ENCODE data around the gene C2orf92. TPM values are rescaled to one million over a fixed set of nuclear protein-coding genes. Genes with fewer than 3 reads are reported as not detected.
"Not testable (repeated sequence)": the region's sequence is repeated elsewhere in the genome, so short reads cannot be mapped to it uniquely, and the experiment has no call there.

The C2orf92 gene
- 1 to 10 TPM; 7.3 to 8.4 TPM for total RNA-seq

DNA sequence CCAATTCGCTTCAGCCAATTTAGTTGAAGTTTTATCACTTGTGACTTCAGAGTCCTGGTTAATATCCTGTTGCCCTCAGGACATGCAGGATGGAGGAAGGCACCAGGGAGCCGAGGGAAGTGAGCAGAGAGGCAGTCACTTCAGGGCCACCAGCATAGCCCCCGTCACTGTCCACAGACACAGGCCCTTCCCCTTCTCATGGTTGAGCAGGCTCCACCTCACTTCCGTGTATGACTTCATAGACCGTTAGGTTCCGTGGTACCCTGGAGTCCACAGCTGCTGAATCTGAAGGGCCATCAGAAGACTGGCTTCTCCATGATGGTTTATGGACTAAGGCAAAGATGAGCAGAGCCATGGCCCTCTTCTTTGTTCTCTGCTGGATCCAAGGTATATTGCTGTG, at the start of gene C2orf92:
TSS of gene C2orf92 (plus strand) at position 266 of the 400 bp plus-strand sequence. CDS start at position 342, 76 bp downstream.
- no peaks in the 10 kb centered on the region for H3K27me3 Mint-ChIP-seq

GRCh38 chr2:97620492-97620891, 49.0 kb upstream of the C2orf92 start:
- H3K27ac Mint-ChIP-seq; ATAC-seq; H3K4me1 Mint-ChIP-seq; H3K27me3 Mint-ChIP-seq; H3K4me3 Mint-ChIP-seq; H3K9me3 Mint-ChIP-seq (ENCODE audit: low read depth); H3K36me3 Mint-ChIP-seq; CTCF ChIA-PET; DNase-seq: not testable (repeated sequence)

More for the DNA sequence above, at the start of gene C2orf92:
- DNase-seq (no peak), ATAC-seq (no peak)
- Mint-ChIP-seq H3K27ac (no peak within 1 kb of the TSS), H3K4me3 (no peak within 1 kb of the TSS), H3K9me3 (ENCODE audit: low read depth) (no peaks in the 10 kb centered on the region), H3K4me1 (peaks cover 29% of the 10 kb centered on the region), H3K36me3 (no peaks in the 10 kb centered on the region)
- CTCF ChIA-PET, result interaction anchor here (1.1 to 1.5 kb wide), 3 partner anchors 11 to 79 kb away, joined by 3 to 7 read pairs (median 6); no protein-coding TSS in a partner anchor

GRCh38 chr2:97622976-97623375, 46.5 kb upstream of the C2orf92 start:
- H3K4me1 Mint-ChIP-seq; CTCF ChIA-PET; H3K4me3 Mint-ChIP-seq; ATAC-seq; H3K9me3 Mint-ChIP-seq (ENCODE audit: low read depth); H3K36me3 Mint-ChIP-seq; DNase-seq; H3K27me3 Mint-ChIP-seq; H3K27ac Mint-ChIP-seq: not testable (repeated sequence)

DNA sequence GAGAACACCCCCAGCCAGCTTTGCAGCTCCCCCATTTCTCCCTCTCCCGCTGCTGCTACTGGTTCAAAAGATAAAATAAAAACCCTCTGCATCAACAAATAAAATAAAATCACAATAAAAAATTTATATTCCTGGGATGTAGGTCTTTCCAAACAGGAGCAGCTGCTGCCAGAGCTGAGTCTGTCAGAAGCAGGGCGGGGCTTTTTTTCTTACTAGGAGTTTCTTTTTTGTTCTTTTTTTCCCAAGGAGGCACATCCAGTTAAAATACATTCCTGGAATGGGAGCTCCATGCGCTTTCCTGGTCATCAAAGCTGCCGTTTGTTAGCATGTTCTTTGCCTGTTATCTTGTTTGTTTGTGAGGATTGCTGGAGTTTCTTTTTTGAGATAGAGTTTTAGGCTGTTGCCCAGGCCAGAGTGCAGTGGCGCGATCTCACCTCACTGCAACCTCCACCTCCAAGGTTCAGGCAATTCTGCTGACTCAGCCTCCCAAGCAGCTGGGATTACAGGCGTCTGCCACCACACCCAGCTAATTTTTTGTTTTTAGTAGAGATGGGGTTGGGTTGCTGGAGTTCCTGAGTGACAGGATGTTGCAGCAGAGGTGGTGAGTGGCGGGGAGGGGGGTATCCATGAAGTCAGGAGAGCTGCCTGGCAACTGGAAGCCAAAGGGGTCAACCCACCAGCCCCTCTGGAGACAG, 44.0 kb upstream of the C2orf92 start:
- H3K9me3 Mint-ChIP-seq (ENCODE audit: low read depth); CTCF ChIA-PET: not testable (repeated sequence)

GRCh38 chr2:97626049-97626430, 43.5 kb upstream of the C2orf92 start:
- DNase-seq; CTCF ChIA-PET; H3K36me3 Mint-ChIP-seq; H3K4me3 Mint-ChIP-seq; ATAC-seq; H3K27ac Mint-ChIP-seq; H3K9me3 Mint-ChIP-seq (ENCODE audit: low read depth); H3K4me1 Mint-ChIP-seq: not testable (repeated sequence)
- H3K27me3 Mint-ChIP-seq, result peaks cover 18% of the 10 kb centered on the region

More for the DNA sequence above, 44.0 kb upstream of the C2orf92 start:
- not testable (repeated sequence) for H3K27ac Mint-ChIP-seq, DNase-seq, ATAC-seq, H3K36me3 Mint-ChIP-seq, H3K4me1 Mint-ChIP-seq, H3K4me3 Mint-ChIP-seq
- peaks cover 14% of the 10 kb centered on the region for H3K27me3 Mint-ChIP-seq

DNA sequence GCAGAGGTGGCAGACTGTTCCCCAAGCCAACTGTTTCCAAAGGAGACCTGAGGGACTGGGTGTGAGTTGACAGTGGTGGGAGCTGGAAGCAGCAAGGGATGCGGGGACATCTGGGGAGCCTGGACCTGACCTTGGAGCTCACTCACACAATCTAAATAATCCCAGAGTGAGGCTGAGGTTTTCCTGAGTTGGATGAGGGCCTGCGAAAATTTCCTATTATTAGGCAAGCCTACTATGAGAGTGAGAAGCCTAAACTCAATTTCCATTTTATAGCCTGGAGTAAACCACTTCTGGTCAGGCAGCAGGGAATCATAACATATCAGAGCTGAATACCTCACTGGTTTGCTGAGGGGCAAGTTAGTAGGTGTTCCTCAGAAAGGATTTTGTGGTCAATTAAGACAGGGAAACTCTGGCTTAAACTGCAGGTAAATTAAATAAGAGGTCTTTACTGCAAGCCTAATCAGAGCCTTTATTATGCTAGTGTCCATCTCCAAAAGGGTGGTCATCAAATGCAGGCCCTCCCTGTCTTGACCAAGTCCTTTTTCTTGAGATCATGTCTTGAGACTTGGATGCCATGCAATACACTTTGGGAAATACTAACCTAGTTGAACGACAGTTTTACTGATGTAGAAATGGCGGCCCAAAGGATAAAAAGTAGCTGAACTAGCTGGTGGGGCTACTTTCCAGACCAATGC, 25.3 kb upstream of the C2orf92 start:
- no peak overlapping the region for H3K27ac Mint-ChIP-seq
- no peaks in the 10 kb centered on the region for H3K9me3 Mint-ChIP-seq (ENCODE audit: low read depth)
- peaks cover 15% of the 10 kb centered on the region for H3K27me3 Mint-ChIP-seq
- peaks cover 27% of the 10 kb centered on the region for H3K4me1 Mint-ChIP-seq
- H3K4me3 Mint-ChIP-seq, result no peak overlapping the region
- CTCF ChIA-PET, result interaction anchor here (1.0 to 9.9 kb wide), 4 partner anchors 18 to 53 kb away, joined by 3 to 102 read pairs (median 4); partner anchors contain the start of gene ACTR1B
- H3K36me3 Mint-ChIP-seq, result peaks cover 19% of the 10 kb centered on the region
- DNase-seq (no peak), ATAC-seq (no peak)

DNA sequence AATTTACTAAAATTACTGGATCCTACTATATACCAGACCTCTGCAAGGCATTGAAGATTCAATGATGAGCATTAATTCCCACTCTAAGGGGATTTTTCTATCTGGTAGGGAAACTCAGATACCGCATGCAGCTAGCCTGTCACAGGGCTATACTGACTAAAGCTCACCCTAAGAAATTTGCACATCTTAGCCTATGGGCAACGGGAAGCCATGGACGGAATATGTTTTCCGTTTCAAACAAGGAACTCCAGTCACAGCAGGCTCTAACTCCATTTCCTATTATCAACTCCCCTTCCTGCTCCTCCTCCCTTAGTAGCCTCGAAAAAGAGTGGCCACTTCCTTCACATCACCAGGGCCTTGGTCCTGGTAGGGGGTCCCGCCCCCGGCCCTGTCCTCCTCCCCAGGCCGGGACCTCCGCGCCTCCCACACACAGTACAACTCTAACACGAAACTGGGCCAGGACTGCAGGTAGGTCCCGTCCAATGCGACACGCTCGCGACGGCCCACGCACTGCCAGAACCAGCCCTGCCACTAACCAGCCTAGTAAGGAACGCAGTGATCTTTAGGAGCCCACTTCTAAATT, 24.3 kb upstream of the C2orf92 start:
- Mint-ChIP-seq H3K36me3 (peaks cover 26% of the 10 kb centered on the region), H3K4me1 (peaks cover 27% of the 10 kb centered on the region), H3K9me3 (ENCODE audit: low read depth) (no peaks in the 10 kb centered on the region), H3K27me3 (peaks cover 7% of the 10 kb centered on the region), H3K27ac (peak overlapping the region; percentile 93), H3K4me3 (peak overlapping the region; percentile 77)
- DNase-seq, result no peak
- ATAC-seq, result peak; percentile 50
- CTCF ChIA-PET, result interaction anchor here (0.7 to 9.9 kb wide), 8 partner anchors 17 to 122 kb away, joined by 3 to 102 read pairs (median 6); partner anchors contain the start of genes ACTR1B, ANKRD36B and ZAP70

DNA sequence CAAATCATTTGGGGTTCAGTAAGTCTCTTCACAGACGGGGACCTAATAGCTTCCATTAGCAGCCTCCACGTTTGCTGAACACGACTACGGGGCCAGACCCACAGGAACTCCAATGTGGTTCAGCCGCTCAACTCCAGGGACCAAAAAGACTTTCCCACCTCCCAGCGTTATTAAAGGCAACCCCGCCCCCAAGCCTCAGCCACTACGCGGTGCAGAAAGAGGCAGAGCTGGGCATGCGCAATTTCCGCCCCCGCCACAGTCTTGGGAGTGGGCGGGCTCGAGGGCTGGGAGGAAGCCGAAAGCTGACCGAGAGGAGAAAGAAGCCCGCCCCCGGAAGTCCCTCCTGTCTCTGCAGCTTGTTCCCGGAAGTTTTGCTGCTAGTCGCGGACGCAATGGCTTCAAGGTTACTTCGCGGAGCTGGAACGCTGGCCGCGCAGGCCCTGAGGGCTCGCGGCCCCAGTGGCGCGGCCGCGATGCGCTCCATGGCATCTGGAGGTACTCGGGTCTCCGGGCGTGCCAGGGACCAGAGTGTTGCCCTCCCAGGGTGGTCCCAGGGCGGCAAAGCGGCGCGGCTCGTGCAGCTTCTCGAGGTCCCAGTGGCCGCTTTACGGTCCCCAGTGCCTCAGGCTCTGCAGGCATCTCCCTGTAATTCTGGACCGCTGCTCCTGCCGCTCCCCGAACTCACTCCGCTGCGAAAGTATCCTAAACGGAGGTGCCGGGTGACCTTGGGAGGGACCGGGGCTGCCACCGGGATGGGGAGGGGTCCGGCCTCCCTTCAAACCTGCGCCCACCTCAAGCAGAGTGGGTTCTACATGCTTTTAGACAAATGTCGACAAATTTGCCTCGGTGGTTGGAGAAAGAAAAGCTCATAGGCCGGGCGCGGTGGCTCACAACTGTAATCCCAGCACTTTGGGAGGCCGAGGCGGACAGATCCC, 23.6 kb upstream of the C2orf92 start, which contains the start of gene COX5B:
TSS of gene COX5B (plus strand) at position 368 of the 935 bp plus-strand sequence. CDS start at position 393, 25 bp downstream.
- peak; percentile 98 for ATAC-seq
- Mint-ChIP-seq H3K4me3 (peak within 1 kb of the TSS; percentile 77), H3K4me1 (peaks cover 27% of the 10 kb centered on the region), H3K9me3 (ENCODE audit: low read depth) (no peaks in the 10 kb centered on the region), H3K27me3 (peaks cover 3% of the 10 kb centered on the region), H3K36me3 (peaks cover 27% of the 10 kb centered on the region), H3K27ac (peak within 1 kb of the TSS; percentile 93)
- CTCF ChIA-PET, result interaction anchor here (0.7 to 9.9 kb wide), 8 partner anchors 17 to 122 kb away, joined by 3 to 102 read pairs (median 6); partner anchors contain the start of genes ACTR1B, ANKRD36B and ZAP70
- peak; percentile 99 for DNase-seq

DNA sequence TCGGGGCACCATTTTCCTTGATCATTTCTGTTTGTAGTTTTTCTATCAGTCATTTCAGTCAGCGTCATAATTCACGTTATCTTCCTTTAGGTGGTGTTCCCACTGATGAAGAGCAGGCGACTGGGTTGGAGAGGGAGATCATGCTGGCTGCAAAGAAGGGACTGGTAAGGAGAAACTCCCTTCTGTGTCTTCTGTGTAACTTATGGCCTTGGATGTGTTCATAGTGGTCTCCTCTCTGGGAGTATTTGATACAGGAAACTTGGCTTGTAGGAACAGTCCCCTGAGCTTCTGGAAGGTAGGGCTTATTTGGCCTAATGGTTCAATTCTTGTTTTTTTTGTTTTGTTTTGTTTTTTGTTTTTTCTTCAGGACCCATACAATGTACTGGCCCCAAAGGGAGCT, 22.5 kb upstream of the C2orf92 start:
- no peaks in the 10 kb centered on the region for H3K9me3 Mint-ChIP-seq (ENCODE audit: low read depth)
- peak overlapping the region; percentile 77 for H3K4me3 Mint-ChIP-seq
- H3K27me3 Mint-ChIP-seq, result peaks cover 3% of the 10 kb centered on the region
- H3K36me3 Mint-ChIP-seq, result peaks cover 27% of the 10 kb centered on the region
- ATAC-seq, result no peak
- CTCF ChIA-PET, result interaction anchor here (2.0 to 9.9 kb wide), 4 partner anchors 16 to 56 kb away, joined by 8 to 102 read pairs (median 18); partner anchors contain the start of gene ACTR1B
- peak overlapping the region; percentile 93 for H3K27ac Mint-ChIP-seq
- H3K4me1 Mint-ChIP-seq, result peaks cover 27% of the 10 kb centered on the region
- no peak for DNase-seq

- Mint-ChIP-seq H3K4me1 (peaks cover 29% of the 10 kb centered on the region), H3K27ac (no peak overlapping the region), H3K9me3 (ENCODE audit: low read depth) (no peaks in the 10 kb centered on the region), H3K36me3 (peaks cover 38% of the 10 kb centered on the region), H3K4me3 (no peak overlapping the region), H3K27me3 (no peaks in the 10 kb centered on the region)
- DNase-seq (no peak), ATAC-seq (no peak)
- CTCF ChIA-PET, result interaction anchor here (1.3 to 9.9 kb wide), 2 partner anchors 11 to 46 kb away, joined by 8 to 102 read pairs; partner anchors contain the start of gene ACTR1B
Observed at GRCh38 chr2:97651114-97651513, 18.4 kb upstream of the C2orf92 start.

- H3K27ac Mint-ChIP-seq, result no peak overlapping the region
- H3K36me3 Mint-ChIP-seq, result peaks cover 34% of the 10 kb centered on the region
- no peak overlapping the region for H3K4me3 Mint-ChIP-seq
- CTCF ChIA-PET, result interaction anchor here (1.0 kb wide), 1 partner anchor 9 kb away, joined by 5 read pairs; no protein-coding TSS in a partner anchor
- peaks cover 11% of the 10 kb centered on the region for H3K4me1 Mint-ChIP-seq
- no peaks in the 10 kb centered on the region for H3K27me3 Mint-ChIP-seq
- DNase-seq (no peak), ATAC-seq (no peak)
- H3K9me3 Mint-ChIP-seq (ENCODE audit: low read depth), result no peaks in the 10 kb centered on the region
Observed at GRCh38 chr2:97653473-97653872, 16.0 kb upstream of the C2orf92 start.

- Mint-ChIP-seq H3K27me3 (no peaks in the 10 kb centered on the region), H3K27ac (no peak overlapping the region), H3K36me3 (peaks cover 34% of the 10 kb centered on the region), H3K4me1 (peaks cover 10% of the 10 kb centered on the region), H3K9me3 (ENCODE audit: low read depth) (no peaks in the 10 kb centered on the region), H3K4me3 (no peak overlapping the region)
- CTCF ChIA-PET, result interaction anchor here (1.0 kb wide), 1 partner anchor 9 kb away, joined by 5 read pairs; no protein-coding TSS in a partner anchor
- DNase-seq, result no peak
- ATAC-seq, result no peak
Observed at GRCh38 chr2:97653874-97654273, 15.6 kb upstream of the C2orf92 start.
